Astrocyte (in vitro differentiated cells and primary cell): ENCODE data around the gene TAL2. TPM values are rescaled to one million over a fixed set of nuclear protein-coding genes. Genes with fewer than 3 reads are reported as not detected.
A peak's percentile ranks its signal among the peaks of the same experiment; 100 is the strongest.

Experiments
- DNase-seq: peaks from one replicate; pipeline ENCODE4 v3.0.0-alpha.2; 2010; ENCODE audit warnings: low read depth
- FAIRE-seq: peaks from 2 replicates; lab custom pipeline; 2011; peaks lifted over from hg19 to GRCh38; lab: Jason Lieb, UNC
- H2AFZ ChIP-seq: 2 replicates; pipeline ENCODE4 v1.6.0; 2012; ENCODE audit warnings: low read depth, low read length, inconsistent platforms
- H3K27ac ChIP-seq: 2 replicates; pipeline ENCODE4 v1.5.1; 2011; ENCODE audit warnings: low read depth, low read length, inconsistent platforms
- H3K27me3 ChIP-seq: 2 replicates; pipeline ENCODE4 v1.6.0; 2011; ENCODE audit warnings: low read length, inconsistent platforms; ENCODE audit not compliant: insufficient read depth
- H3K36me3 ChIP-seq: 2 replicates; pipeline ENCODE4 v1.5.1; 2011; ENCODE audit warnings: low read length, inconsistent platforms; ENCODE audit not compliant: insufficient read depth
- H3K4me1 ChIP-seq: 2 replicates; pipeline ENCODE4 v1.5.1; 2011; ENCODE audit warnings: low read length, inconsistent platforms; ENCODE audit not compliant: insufficient read depth
- H3K4me2 ChIP-seq: 2 replicates; pipeline ENCODE4 v1.6.0; 2012; ENCODE audit warnings: low read length, inconsistent platforms
- H3K4me3 ChIP-seq: 2 replicates; pipeline ENCODE4 v1.5.1; 2011; ENCODE audit warnings: low read depth, mild to moderate bottlenecking, low read length, inconsistent platforms; ENCODE audit not compliant: insufficient read depth
- H3K79me2 ChIP-seq: 2 replicates; pipeline ENCODE4 v1.6.0; 2012; ENCODE audit warnings: mild to moderate bottlenecking, low read length, inconsistent platforms; ENCODE audit not compliant: insufficient read depth
- H3K9ac ChIP-seq: 2 replicates; pipeline ENCODE4 v1.6.0; 2012; ENCODE audit warnings: mild to moderate bottlenecking, low read length, inconsistent platforms
- H3K9me3 ChIP-seq: 2 replicates; pipeline ENCODE4 v1.5.1; 2012; ENCODE audit warnings: low read depth, mild to moderate bottlenecking, low read length, inconsistent platforms; ENCODE audit not compliant: insufficient read depth
- H4K20me1 ChIP-seq: 2 replicates; pipeline ENCODE4 v1.6.0; 2012; ENCODE audit warnings: low read length, inconsistent platforms; ENCODE audit not compliant: insufficient read depth
- H3K27ac Mint-ChIP-seq: one replicate; pipeline ENCODE4 v1.8.0; 2021; ENCODE audit warnings: mild to moderate bottlenecking, mixed read lengths; ENCODE audit not compliant: unreplicated experiment
- H3K27me3 Mint-ChIP-seq: one replicate; pipeline ENCODE4 v1.8.0; 2021; ENCODE audit warnings: low read depth, mixed read lengths; ENCODE audit not compliant: unreplicated experiment
- H3K36me3 Mint-ChIP-seq: one replicate; pipeline ENCODE4 v1.8.0; 2021; ENCODE audit warnings: low read depth, mixed read lengths; ENCODE audit not compliant: unreplicated experiment
- H3K4me1 Mint-ChIP-seq: one replicate; pipeline ENCODE4 v1.8.0; 2021; ENCODE audit warnings: low read depth, mixed read lengths; ENCODE audit not compliant: unreplicated experiment
- H3K4me3 Mint-ChIP-seq: one replicate; pipeline ENCODE4 v1.8.0; 2021; ENCODE audit warnings: mild to moderate bottlenecking, moderate library complexity, mixed read lengths; ENCODE audit not compliant: unreplicated experiment
- H3K9me3 Mint-ChIP-seq: one replicate; pipeline ENCODE4 v1.8.0; 2021; ENCODE audit warnings: mild to moderate bottlenecking, mixed read lengths; ENCODE audit not compliant: unreplicated experiment
- CTCF ChIP-seq: IDR thresholded peaks from 2 replicates; pipeline ENCODE4 v1.5.1; 2011; ENCODE audit warnings: low read depth, mild to moderate bottlenecking, inconsistent platforms, low read length, moderate library complexity; ENCODE audit not compliant: insufficient read depth
- EZH2 ChIP-seq: IDR thresholded peaks from 2 replicates; pipeline ENCODE4 v1.6.1; 2012; ENCODE audit warnings: mild to moderate bottlenecking, low read length, inconsistent platforms; ENCODE audit not compliant: insufficient read depth
- total RNA-seq: library from RNA; stranded (reverse); gene quantifications from 2 replicates; pipeline ENCODE4 v1.2.1, GENCODE V29; 2021

Gene TAL2
- total RNA-seq, 1 donor from 2014 or later: not detected

GRCh38 chr9:105646879-105647594, 15.2 kb upstream of the TAL2 start:
- H3K36me3 ChIP-seq: no peaks in the 10 kb centered on the region
- Mint-ChIP-seq H3K27ac (no peak overlapping the region), H3K36me3 (no peaks in the 10 kb centered on the region), H3K4me1 (no peaks in the 10 kb centered on the region), H3K27me3 (peaks cover 2% of the 10 kb centered on the region), H3K4me3 (no peak overlapping the region), H3K9me3 (peaks cover 2% of the 10 kb centered on the region)
- no peak overlapping the region for H3K9ac ChIP-seq
- no peaks in the 10 kb centered on the region for H3K79me2 ChIP-seq
- no peaks in the 10 kb centered on the region for H3K4me1 ChIP-seq
- H3K27me3 ChIP-seq: no peaks in the 10 kb centered on the region
- FAIRE-seq (no peak), DNase-seq (no peak)
- no peak overlapping the region for H3K4me2 ChIP-seq
- H3K27ac ChIP-seq: no peak overlapping the region
- TF ChIP-seq EZH2 (no peak), CTCF (no peak)
- H2AFZ ChIP-seq: no peak overlapping the region
- no peak overlapping the region for H3K4me3 ChIP-seq
- H3K9me3 ChIP-seq: no peaks in the 10 kb centered on the region
- H4K20me1 ChIP-seq: no peaks in the 10 kb centered on the region

GRCh38 chr9:105647595-105648349, 14.5 kb upstream of the TAL2 start:
- H3K4me1 ChIP-seq: no peaks in the 10 kb centered on the region
- no peaks in the 10 kb centered on the region for H3K27me3 ChIP-seq
- no peak for TF ChIP-seq EZH2
- no peak for TF ChIP-seq CTCF
- H3K79me2 ChIP-seq: no peaks in the 10 kb centered on the region
- H3K4me1 Mint-ChIP-seq: no peaks in the 10 kb centered on the region
- DNase-seq (peak; percentile 12), FAIRE-seq (no peak)
- H4K20me1 ChIP-seq: no peaks in the 10 kb centered on the region
- H3K4me2 ChIP-seq: no peak overlapping the region
- no peaks in the 10 kb centered on the region for H3K36me3 ChIP-seq
- H3K4me3 Mint-ChIP-seq: no peak overlapping the region
- no peak overlapping the region for H3K4me3 ChIP-seq
- H3K27ac ChIP-seq: no peak overlapping the region
- no peaks in the 10 kb centered on the region for H3K36me3 Mint-ChIP-seq
- no peaks in the 10 kb centered on the region for H3K9me3 ChIP-seq
- no peak overlapping the region for H3K9ac ChIP-seq
- peaks cover 3% of the 10 kb centered on the region for H3K9me3 Mint-ChIP-seq
- H3K27me3 Mint-ChIP-seq: peaks cover 2% of the 10 kb centered on the region
- H2AFZ ChIP-seq: no peak overlapping the region
- no peak overlapping the region for H3K27ac Mint-ChIP-seq

- no peak overlapping the region for H3K9ac ChIP-seq
- Mint-ChIP-seq H3K27ac (no peak overlapping the region), H3K27me3 (peaks cover 19% of the 10 kb centered on the region), H3K9me3 (peaks cover 3% of the 10 kb centered on the region), H3K4me3 (no peak overlapping the region), H3K4me1 (no peaks in the 10 kb centered on the region), H3K36me3 (no peaks in the 10 kb centered on the region)
- no peaks in the 10 kb centered on the region for H3K9me3 ChIP-seq
- H4K20me1 ChIP-seq: no peaks in the 10 kb centered on the region
- H3K27ac ChIP-seq: no peak overlapping the region
- H3K4me2 ChIP-seq: no peak overlapping the region
- H3K27me3 ChIP-seq: peaks cover 7% of the 10 kb centered on the region
- no peak overlapping the region for H3K4me3 ChIP-seq
- H2AFZ ChIP-seq: no peak overlapping the region
- H3K36me3 ChIP-seq: no peaks in the 10 kb centered on the region
- DNase-seq: no peak
- FAIRE-seq: no peak
- no peaks in the 10 kb centered on the region for H3K79me2 ChIP-seq
- H3K4me1 ChIP-seq: peaks cover 5% of the 10 kb centered on the region
- TF ChIP-seq CTCF (no peak), EZH2 (no peak)
Observed at GRCh38 chr9:105651806-105652205, 10.5 kb upstream of the TAL2 start.
